HL-60 (cell line): ENCODE data around the gene TMEM273.

Source experiments
- DNase-seq, 2 experiments: peaks; one replicate each; pipeline ENCODE4 v3.0.0-alpha.2; 2010 to 2020; ENCODE audit warnings: low read depth in 1 of 2, low spot score in 1 of 2
- H3K27ac ChIP-seq: fragments of 250-450 bp; sonication (Bioruptor Pico); replicated peaks from 2 replicates; pipeline ENCODE4 v1.5.1; 2020; ENCODE audit warnings: mild to moderate bottlenecking, moderate library complexity
- H3K27me3 ChIP-seq: fragments of 250-450 bp; sonication (Bioruptor Pico); 2 replicates; pipeline ENCODE4 v1.5.1; 2021; ENCODE audit warnings: mild to moderate bottlenecking, moderate library complexity; ENCODE audit not compliant: insufficient read depth, poor library complexity, severe bottlenecking
- H3K4me3 ChIP-seq: replicated peaks from 2 replicates; pipeline ENCODE4 v1.5.1; 2011; ENCODE audit warnings: mild to moderate bottlenecking, control low read depth, low read length; ENCODE audit not compliant: insufficient read depth
- CTCF ChIP-seq: IDR thresholded peaks from one replicate; pipeline ENCODE4 v1.5.1; 2011; ENCODE audit warnings: low read length, control low read depth, inconsistent platforms; ENCODE audit not compliant: insufficient read depth
- GABPA ChIP-seq: IDR thresholded peaks from 2 replicates; pipeline ENCODE4 v1.6.1; 2012; ENCODE audit warnings: low read depth
- POLR2AphosphoS5 ChIP-seq: IDR thresholded peaks from 2 replicates; pipeline ENCODE4 v1.6.1; 2012; ENCODE audit warnings: low read depth
- REST ChIP-seq: IDR thresholded peaks from 2 replicates; pipeline ENCODE4 v1.6.1; 2012; ENCODE audit warnings: low read depth; ENCODE audit not compliant: insufficient replicate concordance
- SPI1 ChIP-seq: IDR thresholded peaks from 2 replicates; pipeline ENCODE4 v1.6.1; 2012; ENCODE audit warnings: low read depth, mild to moderate bottlenecking, borderline replicate concordance

TMEM273 gene

GRCh38 chr10:49217645-49218044 is 29.5 kb upstream of the TMEM273 start:
- Histone ChIP-seq H3K27ac (no peak overlapping the region), H3K27me3 (peaks cover 2% of the 10 kb centered on the region), H3K4me3 (no peak overlapping the region)
- no peak for TF ChIP-seq REST
- TF ChIP-seq POLR2AphosphoS5: no peak
- no peak for DNase-seq

DNA sequence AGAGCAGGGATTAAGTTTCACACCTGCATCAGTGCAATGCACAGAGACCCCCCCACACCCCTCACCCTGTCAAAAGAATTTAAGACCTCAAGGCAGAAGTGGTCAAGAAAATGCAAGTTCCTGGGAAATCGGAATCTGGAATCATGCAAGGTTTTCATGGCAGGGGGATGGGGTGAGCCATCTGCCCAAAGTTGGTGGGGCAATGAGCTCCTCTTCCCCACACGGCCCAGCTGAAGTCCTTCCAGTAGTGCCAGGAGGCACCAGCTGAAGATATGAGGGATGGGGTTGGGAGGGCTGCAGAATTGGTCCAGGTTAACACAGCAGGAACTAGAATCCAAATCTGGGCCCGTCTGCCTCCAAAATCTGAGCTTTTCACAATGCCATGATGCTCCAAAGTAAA is 25.0 kb upstream of the TMEM273 start:
- H3K27me3 ChIP-seq: peaks cover 2% of the 10 kb centered on the region
- DNase-seq: no peak
- TF ChIP-seq SPI1 (no peak), GABPA (no peak), CTCF (no peak), POLR2AphosphoS5 (no peak), REST (no peak)
- H3K4me3 ChIP-seq: no peak overlapping the region
- no peak overlapping the region for H3K27ac ChIP-seq

GRCh38 chr10:49212783-49213182 is 24.6 kb upstream of the TMEM273 start:
- no peak overlapping the region for H3K27ac ChIP-seq
- DNase-seq: no peak
- peaks cover 2% of the 10 kb centered on the region for H3K27me3 ChIP-seq
- no peak overlapping the region for H3K4me3 ChIP-seq
- TF ChIP-seq SPI1: no peak
- TF ChIP-seq GABPA: no peak
- no peak for TF ChIP-seq REST
- TF ChIP-seq CTCF: no peak
- no peak for TF ChIP-seq POLR2AphosphoS5

- H3K27me3 ChIP-seq: peaks cover 2% of the 10 kb centered on the region
- TF ChIP-seq REST (no peak), SPI1 (no peak), GABPA (no peak), CTCF (no peak), POLR2AphosphoS5 (no peak)
- DNase-seq: no peak
- H3K27ac ChIP-seq: no peak overlapping the region
- no peak overlapping the region for H3K4me3 ChIP-seq
These were observed 23.9 kb upstream of the TMEM273 start for GRCh38 chr10:49212076-49212475.
